NCI-H2196 treated with DMSO at 0.1 percent for 48 hours (cell line): Measurements from ENCODE around the gene CCDC92.

Experiments
- DNase-seq: peaks from one replicate; lab custom pipeline; 2025; ENCODE audit not compliant: unreplicated experiment; lab: John Stamatoyannopoulos, UW

The CCDC92 gene

GRCh38 chr12:124002021-124002644, 29.5 kb upstream of the CCDC92 start:
- no peak for DNase-seq

- DNase-seq: no peak
Measured at GRCh38 chr12:124001343-124001742, 28.7 kb upstream of the CCDC92 start.

- no peak for DNase-seq
Measured at GRCh38 chr12:124000111-124000510, 27.5 kb upstream of the CCDC92 start.

- DNase-seq: no peak
Measured at GRCh38 chr12:123998991-123999359, 26.3 kb upstream of the CCDC92 start.

- DNase-seq: no peak
Measured at GRCh38 chr12:123998344-123998990, 25.8 kb upstream of the CCDC92 start.

GRCh38 chr12:123997908-123998307, 25.3 kb upstream of the CCDC92 start:
- no peak for DNase-seq

- DNase-seq: no peak
Measured at GRCh38 chr12:123997033-123997822, 24.6 kb upstream of the CCDC92 start.

GRCh38 chr12:123996581-123996980, 23.9 kb upstream of the CCDC92 start:
- DNase-seq: no peak

- no peak for DNase-seq
Measured at GRCh38 chr12:123995023-123995748, 22.6 kb upstream of the CCDC92 start.

- DNase-seq: no peak
Measured at GRCh38 chr12:123992118-123992825, 19.6 kb upstream of the CCDC92 start.

GRCh38 chr12:123991372-123991951, 18.8 kb upstream of the CCDC92 start:
- no peak for DNase-seq

- no peak for DNase-seq
Measured at GRCh38 chr12:123990511-123990910, 17.9 kb upstream of the CCDC92 start.

- DNase-seq: no peak
Measured at GRCh38 chr12:123989753-123990152, 17.1 kb upstream of the CCDC92 start.

- DNase-seq: no peak
Measured at GRCh38 chr12:123989168-123989567, 16.5 kb upstream of the CCDC92 start.

- DNase-seq: no peak
Measured at GRCh38 chr12:123987022-123987421, 14.4 kb upstream of the CCDC92 start.

- no peak for DNase-seq
Measured at GRCh38 chr12:123986374-123986965, 13.8 kb upstream of the CCDC92 start.

- no peak for DNase-seq
Measured at GRCh38 chr12:123984903-123985302, 12.3 kb upstream of the CCDC92 start.

- peak; percentile 16 for DNase-seq
Measured at GRCh38 chr12:123983822-123984485, 11.3 kb upstream of the CCDC92 start.

- DNase-seq: no peak
Measured at GRCh38 chr12:123982269-123982668, 9.6 kb upstream of the CCDC92 start.

GRCh38 chr12:123979566-123979965, 6.9 kb upstream of the CCDC92 start:
- DNase-seq: no peak
